Ishikawa (cell line): ENCODE results near the gene TSHZ3.

Experiments
- EGR1 ChIP-seq: IDR thresholded peaks from 2 replicates; pipeline ENCODE4 v1.6.1; 2012
- EP300 ChIP-seq: IDR thresholded peaks from 2 replicates; pipeline ENCODE4 v1.6.1; 2012; ENCODE audit warnings: borderline replicate concordance
- RAD21 ChIP-seq: IDR thresholded peaks from 2 replicates; pipeline ENCODE4 v1.6.1; 2012; ENCODE audit warnings: low read depth
- REST ChIP-seq: IDR thresholded peaks from 2 replicates; pipeline ENCODE4 v1.6.1; 2012; ENCODE audit warnings: low read depth, mild to moderate bottlenecking
- TAF1 ChIP-seq: IDR thresholded peaks from 2 replicates; pipeline ENCODE4 v1.6.1; 2012; ENCODE audit warnings: low read depth, mild to moderate bottlenecking

DNA sequence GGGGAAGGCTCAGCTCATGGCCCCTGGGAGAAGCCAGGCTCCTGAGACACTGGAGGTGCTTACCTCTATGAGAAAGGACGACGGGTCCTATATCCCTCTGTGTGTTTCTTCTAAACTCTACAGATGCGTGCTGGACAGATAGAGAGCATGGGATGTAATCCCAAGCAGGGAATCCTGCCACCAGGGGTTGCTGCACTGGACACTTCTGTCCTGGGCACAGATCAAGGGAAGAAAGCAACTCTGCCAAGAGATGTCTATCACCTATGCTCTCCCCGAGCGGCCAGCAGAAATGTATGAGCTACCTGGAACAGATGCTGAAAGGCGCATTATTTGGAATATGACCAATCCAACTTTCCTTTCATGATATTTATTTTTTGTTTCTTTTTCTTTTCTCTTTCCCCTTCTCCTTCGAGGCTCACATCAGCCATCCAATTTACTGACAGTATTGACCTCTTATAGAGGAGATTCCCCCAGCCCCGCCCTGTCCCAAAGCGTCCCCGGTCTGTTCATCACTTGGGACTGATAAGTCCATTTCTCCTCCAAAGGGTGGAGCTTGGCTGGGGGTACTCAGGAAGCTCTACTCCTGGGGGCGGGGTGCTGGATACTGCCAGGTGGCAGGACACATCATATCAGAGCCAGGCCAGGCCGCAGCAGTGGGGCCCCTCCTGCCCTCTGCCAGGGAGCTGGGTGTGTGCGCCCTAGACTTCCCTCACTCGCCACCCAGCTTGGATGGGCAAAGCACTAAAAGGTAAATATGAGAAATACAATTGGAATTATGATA lies 34.2 kb downstream of the TSHZ3 start:
- no peak for TF ChIP-seq EGR1
- TF ChIP-seq REST, result no peak
- no peak for TF ChIP-seq TAF1
- TF ChIP-seq EP300, result no peak
- TF ChIP-seq RAD21, result no peak
